Testis (tissue), 3 donors: ENCODE data around the gene CDC42EP1. TPM values are rescaled to one million over a fixed set of nuclear protein-coding genes. Genes with fewer than 3 reads are reported as not detected.
A peak's percentile ranks its signal among the peaks of the same experiment; 100 is the strongest.

Source experiments
- DNase-seq: peaks from one replicate; pipeline ENCODE4 v3.0.0-alpha.2; 2019
- H3K27ac ChIP-seq, 2 donors: fragments of 200-600 bp; sonication (generic); one replicate each; pipeline ENCODE4 v1.5.1; 2019
- H3K27me3 ChIP-seq: fragments of 200-600 bp; sonication (generic); one replicate; pipeline ENCODE4 v1.5.1; 2019
- H3K36me3 ChIP-seq: fragments of 200-600 bp; sonication (generic); one replicate; pipeline ENCODE4 v1.5.1; 2017; ENCODE audit warnings: low read depth; ENCODE audit errors: missing control alignments
- H3K4me1 ChIP-seq: fragments of 200-600 bp; sonication (generic); one replicate; pipeline ENCODE4 v1.5.1; 2019
- H3K4me3 ChIP-seq, 2 donors: fragments of 200-600 bp; sonication (generic); one replicate each; pipeline ENCODE4 v1.5.1; 2017 to 2019
- H3K9me3 ChIP-seq: fragments of 200-600 bp; sonication (generic); one replicate; pipeline ENCODE4 v1.5.1; 2017
- CTCF ChIP-seq, 3 experiments: fragments of 450-650 bp in 2 of 3; fragments of 200-600 bp in 1 of 3; sonication (generic) in 1 of 3; IDR thresholded peaks; one replicate each; pipeline ENCODE4 v1.5.1; 2016 to 2019; ENCODE audit warnings: antibody characterized with exemption in 3 of 3, mild to moderate bottlenecking in 2 of 3, moderate library complexity in 1 of 3
- POLR2A ChIP-seq: fragments of 450-650 bp; IDR thresholded peaks from one replicate; pipeline ENCODE4 v1.6.1; 2017; ENCODE audit warnings: antibody characterized with exemption, mild to moderate bottlenecking, moderate library complexity
- WGBS, 2 donors: methylation state at CpG; one replicate each; pipeline ENCODE4 v1.1.5; 2018; 5-methylcytosine and 5-hydroxymethylcytosine counted together
- intact Hi-C: fragments of 100-400 bp; cut with DNase I; formaldehyde crosslinking; loops from one replicate; pipeline ENCODE4 v1.15.1; 2023; ENCODE audit warnings: low total_unique reads
- polyA plus RNA-seq: library from polyadenylated mRNA; stranded (reverse); fragments of 350-450 nt; fragmentation: Illumina TruSeq; extraction: RNeasy Lipid Tissue Mini Kit (QIAGEN cat#74804); gene quantifications from one replicate; pipeline ENCODE4 v1.2.3, GENCODE V29; 2014; ENCODE audit warnings: low read depth, low replicate concordance; ENCODE audit not compliant: insufficient read depth
- total RNA-seq, 2 donors: library from RNA; depleted of rRNA; stranded (reverse); fragments of >200 nt; gene quantifications; one replicate each; pipeline ENCODE4 v1.2.3, GENCODE V29; 2016

The CDC42EP1 gene
- total and polyA plus RNA-seq, 3 donors from 2014 or later: 49.0 to 87.4 (median 73.9) TPM

GRCh38 chr22:37516456-37516855 lies 43.8 kb upstream of the CDC42EP1 start:
- Histone ChIP-seq H3K4me1 (peaks cover 42% of the 10 kb centered on the region), H3K9me3 (no peaks in the 10 kb centered on the region), H3K27me3 (no peaks in the 10 kb centered on the region), H3K4me3 (no peak overlapping the region), H3K27ac (no peak overlapping the region), H3K36me3 (no peaks in the 10 kb centered on the region)
- intact Hi-C loops: no loop called here
- TF ChIP-seq CTCF (IDR thresholded peaks at IDR 0.05) (no peak), POLR2A (no peak)
- no peak for DNase-seq
- 65 to 74% methylated on average over 1 of the region's 1 CpG for WGBS, 2 donors

GRCh38 chr22:37517826-37518450 lies 42.3 kb upstream of the CDC42EP1 start:
- TF ChIP-seq POLR2A (no peak), CTCF (IDR thresholded peaks at IDR 0.05) (no peak)
- Histone ChIP-seq H3K4me1 (peaks cover 34% of the 10 kb centered on the region), H3K4me3 (peak overlapping the region; percentile 62 to 67), H3K27ac (peak overlapping the region; percentile 3 to 71), H3K36me3 (no peaks in the 10 kb centered on the region), H3K9me3 (no peaks in the 10 kb centered on the region), H3K27me3 (no peaks in the 10 kb centered on the region)
- no peak for DNase-seq
- intact Hi-C loops: no loop called here
- WGBS, 2 donors: 27 to 50% methylated on average over 4 to 15 of the region's 15 CpGs

- Histone ChIP-seq H3K27ac (peak overlapping the region; percentile 3 to 71), H3K9me3 (no peaks in the 10 kb centered on the region), H3K27me3 (no peaks in the 10 kb centered on the region), H3K4me1 (peaks cover 28% of the 10 kb centered on the region), H3K4me3 (peak overlapping the region; percentile 62 to 67), H3K36me3 (no peaks in the 10 kb centered on the region)
- WGBS, 2 donors: 14 to 39% methylated on average over 7 to 39 of the region's 63 CpGs
- TF ChIP-seq POLR2A (no peak), CTCF (IDR thresholded peaks at IDR 0.05) (peak in 1 of 3 experiments; percentile 9)
- intact Hi-C loops: no loop called here
- no peak for DNase-seq
Observed at GRCh38 chr22:37518509-37519267, 41.6 kb upstream of the CDC42EP1 start.

- peak; percentile 46 for DNase-seq
- no peak for TF ChIP-seq POLR2A
- no peak for TF ChIP-seq CTCF (IDR thresholded peaks at IDR 0.05)
- intact Hi-C loops: no loop called here
- Histone ChIP-seq H3K27me3 (no peaks in the 10 kb centered on the region), H3K36me3 (no peaks in the 10 kb centered on the region), H3K27ac (peak within 1 kb of the TSS; percentile 3 to 71), H3K9me3 (no peaks in the 10 kb centered on the region), H3K4me1 (peaks cover 24% of the 10 kb centered on the region), H3K4me3 (peak within 1 kb of the TSS; percentile 62 to 67)
- 0 to 4% methylated on average over 3 to 81 of the region's 99 CpGs for WGBS, 2 donors
Observed at GRCh38 chr22:37519268-37520195, 40.7 kb upstream of the CDC42EP1 start, which contains the start of gene CARD10. TSS of gene CARD10 (minus strand) at chr22:37519415. CDS start at chr22:37519200, 215 bp downstream.
